Astrocyte (in vitro differentiated cells and primary cell): ENCODE results near the gene NOTCH4.

Source experiments
- CTCF ChIP-seq: IDR thresholded peaks from 2 replicates; pipeline ENCODE4 v1.5.1; 2011; ENCODE audit warnings: low read depth, mild to moderate bottlenecking, inconsistent platforms, low read length, moderate library complexity; ENCODE audit not compliant: insufficient read depth
- EZH2 ChIP-seq: IDR thresholded peaks from 2 replicates; pipeline ENCODE4 v1.6.1; 2012; ENCODE audit warnings: mild to moderate bottlenecking, low read length, inconsistent platforms; ENCODE audit not compliant: insufficient read depth

- no peak for TF ChIP-seq CTCF
- no peak for TF ChIP-seq EZH2
Measured at GRCh38 chr6:32192608-32193039, 31.2 kb downstream of the NOTCH4 start, which contains the start of gene GPSM3.
